SU-DHL-6 (cell line): ENCODE results near the gene AMDHD2.

Experiments
- EZH2phosphoT487 ChIP-seq: fragments of 200-600 bp; sonication (generic), shearing (Covaris generic); conservative IDR thresholded peaks from 2 replicates; pipeline ENCODE4 v1.6.1; 2018; ENCODE audit warnings: mild to moderate bottlenecking, antibody characterized with exemption, low read length, moderate library complexity, mixed read lengths
- TF ChIP-seq, protein P1 (sequence below): fragments of 200-600 bp; sonication (generic); IDR thresholded peaks from one replicate; pipeline ENCODE4 v1.5.1; 2017; ENCODE audit warnings: antibody characterized with exemption, mild to moderate bottlenecking, low read length, moderate library complexity; ENCODE audit not compliant: insufficient read depth, poor library complexity, severe bottlenecking

DNA sequence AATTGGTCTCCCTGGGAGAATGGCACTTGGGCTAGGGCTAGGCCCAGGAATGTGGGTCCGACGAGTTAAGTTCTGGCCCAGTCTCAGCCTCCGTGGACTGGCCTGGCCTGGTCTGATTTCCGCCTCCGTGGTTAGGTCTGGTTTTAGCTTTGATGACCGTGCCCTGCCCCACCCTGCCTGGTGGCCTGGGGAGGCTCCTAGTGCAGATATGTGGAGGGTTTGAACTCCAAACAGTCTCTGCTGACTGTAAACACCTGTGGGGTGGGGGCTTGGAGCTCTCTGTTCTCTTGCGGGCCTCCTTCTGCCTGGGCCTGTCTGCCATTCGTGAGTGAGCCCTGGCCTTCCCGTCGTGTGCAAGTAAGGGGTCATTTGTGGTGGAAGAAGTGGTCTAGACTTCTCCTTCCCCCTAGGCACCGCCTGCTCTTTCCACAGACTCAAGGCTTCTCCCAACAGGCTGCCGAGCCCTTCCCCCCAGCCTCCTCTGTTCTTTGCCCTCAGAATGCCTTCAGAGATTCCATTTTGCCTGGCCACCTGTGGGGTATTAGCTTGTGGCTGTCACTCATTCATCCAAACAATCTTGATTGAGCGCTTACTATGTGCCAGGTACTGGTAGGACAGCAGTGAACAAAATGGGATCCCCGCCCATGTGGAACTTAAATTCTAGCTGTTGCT lies 4.9 kb upstream of the AMDHD2 start:
- TF ChIP-seq, protein P1, sequence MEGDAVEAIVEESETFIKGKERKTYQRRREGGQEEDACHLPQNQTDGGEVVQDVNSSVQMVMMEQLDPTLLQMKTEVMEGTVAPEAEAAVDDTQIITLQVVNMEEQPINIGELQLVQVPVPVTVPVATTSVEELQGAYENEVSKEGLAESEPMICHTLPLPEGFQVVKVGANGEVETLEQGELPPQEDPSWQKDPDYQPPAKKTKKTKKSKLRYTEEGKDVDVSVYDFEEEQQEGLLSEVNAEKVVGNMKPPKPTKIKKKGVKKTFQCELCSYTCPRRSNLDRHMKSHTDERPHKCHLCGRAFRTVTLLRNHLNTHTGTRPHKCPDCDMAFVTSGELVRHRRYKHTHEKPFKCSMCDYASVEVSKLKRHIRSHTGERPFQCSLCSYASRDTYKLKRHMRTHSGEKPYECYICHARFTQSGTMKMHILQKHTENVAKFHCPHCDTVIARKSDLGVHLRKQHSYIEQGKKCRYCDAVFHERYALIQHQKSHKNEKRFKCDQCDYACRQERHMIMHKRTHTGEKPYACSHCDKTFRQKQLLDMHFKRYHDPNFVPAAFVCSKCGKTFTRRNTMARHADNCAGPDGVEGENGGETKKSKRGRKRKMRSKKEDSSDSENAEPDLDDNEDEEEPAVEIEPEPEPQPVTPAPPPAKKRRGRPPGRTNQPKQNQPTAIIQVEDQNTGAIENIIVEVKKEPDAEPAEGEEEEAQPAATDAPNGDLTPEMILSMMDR: no peak
- TF ChIP-seq EZH2phosphoT487: no peak
